A549 (cell line): Measurements from ENCODE around the gene RELN.

Experiments
- CEBPB ChIP-seq, 2 experiments: fragments of >200 bp in 1 of 2; sonication (Bioruptor Twin) in 1 of 2; formaldehyde crosslinking in 1 of 2; IDR thresholded peaks; 2 replicates each; pipeline ENCODE4 v1.6.1; 2012 to 2016
- CHD4 ChIP-seq: fragments of 200-600 bp; sonication (generic); IDR thresholded peaks from 2 replicates; pipeline ENCODE4 v1.6.1; 2016; ENCODE audit warnings: antibody characterized with exemption, mild to moderate bottlenecking, borderline replicate concordance
- HOXA7 ChIP-seq: fragments of 250-450 bp; sonication (Bioruptor Pico); IDR thresholded peaks from 2 replicates; pipeline ENCODE4 v1.5.0; 2020; ENCODE audit warnings: mild to moderate bottlenecking, moderate library complexity
- POLR2A ChIP-seq: IDR thresholded peaks from 2 replicates; pipeline ENCODE4 v1.6.1; 2012; ENCODE audit warnings: mild to moderate bottlenecking, low read length
- RAD21 ChIP-seq, 2 experiments: fragments of >200 bp in 1 of 2; sonication (Bioruptor Twin) in 1 of 2; formaldehyde crosslinking in 1 of 2; IDR thresholded peaks in 1 of 2; conservative IDR thresholded peaks in 1 of 2; 2 replicates in 1 of 2; 3 replicates in 1 of 2; pipeline ENCODE4 v1.6.1; 2012 to 2018; ENCODE audit warnings: inconsistent platforms in 1 of 2
- SMC3 ChIP-seq: fragments of >200 bp; sonication (Bioruptor Twin); formaldehyde crosslinking; IDR thresholded peaks from 3 replicates; pipeline ENCODE4 v1.6.1; 2018; ENCODE audit warnings: inconsistent platforms
- SREBF2 ChIP-seq: fragments of 450-650 bp; IDR thresholded peaks from 2 replicates; pipeline ENCODE4 v1.6.1; 2014; ENCODE audit warnings: mild to moderate bottlenecking, moderate library complexity
- ZNF302 ChIP-seq: fragments of 250-450 bp; sonication (Bioruptor Pico); IDR thresholded peaks from 2 replicates; pipeline ENCODE4 v1.9.0; 2021; ENCODE audit warnings: inconsistent platforms, mild to moderate bottlenecking, moderate library complexity
- ZSCAN20 ChIP-seq: fragments of 250-450 bp; sonication (Bioruptor Pico); IDR thresholded peaks from 2 replicates; pipeline ENCODE4 v1.8.0; 2022; ENCODE audit warnings: mild to moderate bottlenecking, moderate library complexity
- TF ChIP-seq, protein P1 (sequence below): fragments of >200 bp; sonication (Bioruptor Twin); formaldehyde crosslinking; IDR thresholded peaks from 3 replicates; pipeline ENCODE4 v1.5.1; 2016
- TF ChIP-seq, protein P2 (sequence below): fragments of 200-600 bp; sonication (generic); IDR thresholded peaks from 2 replicates; pipeline ENCODE4 v1.6.1; 2016; ENCODE audit warnings: antibody characterized with exemption, mild to moderate bottlenecking, moderate library complexity
- TF ChIP-seq, protein P3 (sequence below): fragments of 450-650 bp; IDR thresholded peaks from 2 replicates; pipeline ENCODE4 v1.6.1; 2014; ENCODE audit warnings: antibody characterized with exemption
- TF ChIP-seq, protein P4 (sequence below): fragments of 250-450 bp; sonication (Bioruptor Pico); IDR thresholded peaks from 2 replicates; pipeline ENCODE4 v1.5.0; 2021; ENCODE audit warnings: mild to moderate bottlenecking, moderate library complexity, borderline replicate concordance

DNA sequence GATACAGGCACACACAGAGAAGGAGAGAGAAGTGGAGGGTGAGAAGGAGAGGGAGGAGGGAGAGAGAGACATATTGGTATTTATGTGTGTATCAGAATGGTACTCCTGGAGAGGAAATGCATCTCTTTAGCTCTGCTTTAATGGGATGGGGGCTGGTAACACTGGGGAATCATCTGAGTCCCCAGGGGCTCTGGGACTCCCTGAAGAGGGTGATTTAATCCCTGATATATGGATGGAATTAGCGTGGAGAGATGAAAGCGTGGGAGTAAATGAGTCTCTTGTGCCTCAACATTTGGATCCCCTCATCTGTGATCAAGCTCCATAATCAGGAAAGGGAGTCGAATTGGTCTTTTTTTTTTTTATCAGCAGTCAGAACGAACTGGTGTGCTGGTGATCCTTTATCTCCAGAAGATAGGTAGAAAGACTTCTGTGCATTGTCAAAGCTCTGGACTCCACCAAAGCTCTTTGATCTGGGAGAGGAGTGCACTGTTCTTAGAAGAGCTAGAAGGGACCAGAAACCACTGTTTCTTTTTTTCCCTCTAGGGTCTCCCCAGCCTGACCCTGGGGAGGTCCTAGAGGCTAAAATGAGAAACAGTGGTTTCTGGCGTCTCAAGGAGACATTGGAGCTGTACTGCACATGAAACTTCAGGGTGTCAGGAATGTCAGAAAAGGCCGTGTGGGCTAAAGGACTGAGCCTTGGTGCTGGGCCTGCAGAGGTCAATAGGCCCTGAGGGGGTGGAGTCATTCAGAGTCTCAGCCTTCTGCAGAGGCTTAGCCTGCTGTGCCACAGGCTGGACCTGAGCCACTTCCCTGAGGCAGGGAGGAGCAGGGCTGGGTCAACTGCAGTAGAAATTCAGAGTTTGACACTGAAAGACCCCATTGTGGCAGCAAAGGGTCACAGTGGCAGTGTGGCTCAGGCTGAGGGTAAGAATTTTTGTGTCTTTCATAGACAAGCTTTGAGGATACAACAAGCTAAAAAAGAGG is 309.0 kb downstream of the RELN start:
- TF ChIP-seq, protein P1, sequence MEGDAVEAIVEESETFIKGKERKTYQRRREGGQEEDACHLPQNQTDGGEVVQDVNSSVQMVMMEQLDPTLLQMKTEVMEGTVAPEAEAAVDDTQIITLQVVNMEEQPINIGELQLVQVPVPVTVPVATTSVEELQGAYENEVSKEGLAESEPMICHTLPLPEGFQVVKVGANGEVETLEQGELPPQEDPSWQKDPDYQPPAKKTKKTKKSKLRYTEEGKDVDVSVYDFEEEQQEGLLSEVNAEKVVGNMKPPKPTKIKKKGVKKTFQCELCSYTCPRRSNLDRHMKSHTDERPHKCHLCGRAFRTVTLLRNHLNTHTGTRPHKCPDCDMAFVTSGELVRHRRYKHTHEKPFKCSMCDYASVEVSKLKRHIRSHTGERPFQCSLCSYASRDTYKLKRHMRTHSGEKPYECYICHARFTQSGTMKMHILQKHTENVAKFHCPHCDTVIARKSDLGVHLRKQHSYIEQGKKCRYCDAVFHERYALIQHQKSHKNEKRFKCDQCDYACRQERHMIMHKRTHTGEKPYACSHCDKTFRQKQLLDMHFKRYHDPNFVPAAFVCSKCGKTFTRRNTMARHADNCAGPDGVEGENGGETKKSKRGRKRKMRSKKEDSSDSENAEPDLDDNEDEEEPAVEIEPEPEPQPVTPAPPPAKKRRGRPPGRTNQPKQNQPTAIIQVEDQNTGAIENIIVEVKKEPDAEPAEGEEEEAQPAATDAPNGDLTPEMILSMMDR, result no peak
- TF ChIP-seq CHD4 (no peak), RAD21 (conservative IDR thresholded peaks at IDR 0.05 in 1 of 2, IDR thresholded peaks at IDR 0.05 in 1 of 2) (no peak), HOXA7 (no peak), SMC3 (no peak), CEBPB (IDR thresholded peaks at IDR 0.05) (no peak), POLR2A (no peak), SREBF2 (no peak), ZSCAN20 (CRISPR knock-in tag) (no peak), ZNF302 (CRISPR knock-in tag) (no peak)
- TF ChIP-seq, protein P2, sequence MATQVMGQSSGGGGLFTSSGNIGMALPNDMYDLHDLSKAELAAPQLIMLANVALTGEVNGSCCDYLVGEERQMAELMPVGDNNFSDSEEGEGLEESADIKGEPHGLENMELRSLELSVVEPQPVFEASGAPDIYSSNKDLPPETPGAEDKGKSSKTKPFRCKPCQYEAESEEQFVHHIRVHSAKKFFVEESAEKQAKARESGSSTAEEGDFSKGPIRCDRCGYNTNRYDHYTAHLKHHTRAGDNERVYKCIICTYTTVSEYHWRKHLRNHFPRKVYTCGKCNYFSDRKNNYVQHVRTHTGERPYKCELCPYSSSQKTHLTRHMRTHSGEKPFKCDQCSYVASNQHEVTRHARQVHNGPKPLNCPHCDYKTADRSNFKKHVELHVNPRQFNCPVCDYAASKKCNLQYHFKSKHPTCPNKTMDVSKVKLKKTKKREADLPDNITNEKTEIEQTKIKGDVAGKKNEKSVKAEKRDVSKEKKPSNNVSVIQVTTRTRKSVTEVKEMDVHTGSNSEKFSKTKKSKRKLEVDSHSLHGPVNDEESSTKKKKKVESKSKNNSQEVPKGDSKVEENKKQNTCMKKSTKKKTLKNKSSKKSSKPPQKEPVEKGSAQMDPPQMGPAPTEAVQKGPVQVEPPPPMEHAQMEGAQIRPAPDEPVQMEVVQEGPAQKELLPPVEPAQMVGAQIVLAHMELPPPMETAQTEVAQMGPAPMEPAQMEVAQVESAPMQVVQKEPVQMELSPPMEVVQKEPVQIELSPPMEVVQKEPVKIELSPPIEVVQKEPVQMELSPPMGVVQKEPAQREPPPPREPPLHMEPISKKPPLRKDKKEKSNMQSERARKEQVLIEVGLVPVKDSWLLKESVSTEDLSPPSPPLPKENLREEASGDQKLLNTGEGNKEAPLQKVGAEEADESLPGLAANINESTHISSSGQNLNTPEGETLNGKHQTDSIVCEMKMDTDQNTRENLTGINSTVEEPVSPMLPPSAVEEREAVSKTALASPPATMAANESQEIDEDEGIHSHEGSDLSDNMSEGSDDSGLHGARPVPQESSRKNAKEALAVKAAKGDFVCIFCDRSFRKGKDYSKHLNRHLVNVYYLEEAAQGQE, result no peak
- TF ChIP-seq, protein P3, sequence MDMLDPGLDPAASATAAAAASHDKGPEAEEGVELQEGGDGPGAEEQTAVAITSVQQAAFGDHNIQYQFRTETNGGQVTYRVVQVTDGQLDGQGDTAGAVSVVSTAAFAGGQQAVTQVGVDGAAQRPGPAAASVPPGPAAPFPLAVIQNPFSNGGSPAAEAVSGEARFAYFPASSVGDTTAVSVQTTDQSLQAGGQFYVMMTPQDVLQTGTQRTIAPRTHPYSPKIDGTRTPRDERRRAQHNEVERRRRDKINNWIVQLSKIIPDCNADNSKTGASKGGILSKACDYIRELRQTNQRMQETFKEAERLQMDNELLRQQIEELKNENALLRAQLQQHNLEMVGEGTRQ, result no peak
- TF ChIP-seq, protein P4, sequence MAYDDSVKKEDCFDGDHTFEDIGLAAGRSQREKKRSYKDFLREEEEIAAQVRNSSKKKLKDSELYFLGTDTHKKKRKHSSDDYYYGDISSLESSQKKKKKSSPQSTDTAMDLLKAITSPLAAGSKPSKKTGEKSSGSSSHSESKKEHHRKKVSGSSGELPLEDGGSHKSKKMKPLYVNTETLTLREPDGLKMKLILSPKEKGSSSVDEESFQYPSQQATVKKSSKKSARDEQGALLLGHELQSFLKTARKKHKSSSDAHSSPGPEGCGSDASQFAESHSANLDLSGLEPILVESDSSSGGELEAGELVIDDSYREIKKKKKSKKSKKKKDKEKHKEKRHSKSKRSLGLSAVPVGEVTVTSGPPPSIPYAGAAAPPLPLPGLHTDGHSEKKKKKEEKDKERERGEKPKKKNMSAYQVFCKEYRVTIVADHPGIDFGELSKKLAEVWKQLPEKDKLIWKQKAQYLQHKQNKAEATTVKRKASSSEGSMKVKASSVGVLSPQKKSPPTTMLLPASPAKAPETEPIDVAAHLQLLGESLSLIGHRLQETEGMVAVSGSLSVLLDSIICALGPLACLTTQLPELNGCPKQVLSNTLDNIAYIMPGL (CRISPR knock-in tag), result no peak
